HG03064 (cell line): ENCODE measurements around the gene SMIM5.
A peak's percentile ranks its signal among the peaks of the same experiment; 100 is the strongest.
"Not testable (repeated sequence)": the region's sequence is repeated elsewhere in the genome, so short reads cannot be mapped to it uniquely, and the experiment has no call there.

Experiments used
- ATAC-seq: cut with Tn5 transposase; IDR thresholded peaks from one replicate; pipeline ENCODE4 v1.9.1; 2021; ENCODE audit warnings: low read depth; ENCODE audit not compliant: unreplicated experiment

SMIM5 gene, protein sequence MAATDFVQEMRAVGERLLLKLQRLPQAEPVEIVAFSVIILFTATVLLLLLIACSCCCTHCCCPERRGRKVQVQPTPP

DNA sequence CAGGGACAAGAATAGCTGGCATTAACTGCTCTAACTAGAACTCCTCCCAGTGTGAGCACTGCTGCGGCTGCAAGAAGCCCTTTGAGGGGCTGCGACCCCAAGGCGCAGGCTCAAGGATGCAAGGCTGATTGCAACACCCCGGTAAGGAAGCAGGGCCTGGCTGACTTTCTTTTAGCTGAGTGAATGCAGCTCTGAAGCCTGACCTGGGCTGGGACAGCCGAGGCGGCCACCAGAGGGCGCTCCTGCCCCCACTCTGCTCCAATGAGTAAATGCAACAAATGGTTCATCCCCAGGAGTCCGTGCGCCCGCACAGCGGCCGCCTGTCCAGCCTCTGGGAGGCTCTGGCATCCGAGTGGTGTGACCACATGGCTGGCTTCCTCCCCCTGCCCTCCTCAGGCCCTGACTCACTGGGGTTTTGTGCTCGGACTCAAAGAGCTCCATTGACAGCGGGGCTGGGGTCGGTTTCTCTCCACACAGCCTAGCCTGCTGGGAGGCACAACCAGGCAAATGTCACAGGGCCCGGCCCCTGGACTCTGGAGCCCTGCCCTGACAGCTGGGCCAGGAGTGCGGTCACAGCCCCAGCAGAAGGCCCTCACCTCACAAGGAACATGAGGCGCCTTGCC is at the start of gene SMIM5:
TSS of gene SMIM5 (plus strand) at position 572 of the 623 bp plus-strand sequence. CDS start 6,768 bp downstream, outside the sequence.
- ATAC-seq: no peak

DNA sequence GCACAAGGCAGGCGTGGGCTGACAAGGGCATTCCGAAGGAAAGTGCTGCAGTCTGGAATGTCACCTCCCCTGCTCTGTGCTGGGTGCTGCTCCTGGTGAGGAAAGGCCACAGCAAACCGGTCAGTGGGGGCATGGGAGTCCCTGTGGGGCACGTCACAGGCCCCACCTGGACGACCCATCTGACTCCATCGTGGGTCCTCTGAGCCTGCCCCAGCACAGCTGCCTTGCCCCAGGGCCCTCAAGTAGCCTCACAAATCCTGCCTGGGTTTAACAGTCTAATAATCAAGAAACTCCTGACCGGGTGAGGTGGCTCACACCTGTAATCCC is 48.4 kb upstream of the SMIM5 start:
- ATAC-seq: no peak

DNA sequence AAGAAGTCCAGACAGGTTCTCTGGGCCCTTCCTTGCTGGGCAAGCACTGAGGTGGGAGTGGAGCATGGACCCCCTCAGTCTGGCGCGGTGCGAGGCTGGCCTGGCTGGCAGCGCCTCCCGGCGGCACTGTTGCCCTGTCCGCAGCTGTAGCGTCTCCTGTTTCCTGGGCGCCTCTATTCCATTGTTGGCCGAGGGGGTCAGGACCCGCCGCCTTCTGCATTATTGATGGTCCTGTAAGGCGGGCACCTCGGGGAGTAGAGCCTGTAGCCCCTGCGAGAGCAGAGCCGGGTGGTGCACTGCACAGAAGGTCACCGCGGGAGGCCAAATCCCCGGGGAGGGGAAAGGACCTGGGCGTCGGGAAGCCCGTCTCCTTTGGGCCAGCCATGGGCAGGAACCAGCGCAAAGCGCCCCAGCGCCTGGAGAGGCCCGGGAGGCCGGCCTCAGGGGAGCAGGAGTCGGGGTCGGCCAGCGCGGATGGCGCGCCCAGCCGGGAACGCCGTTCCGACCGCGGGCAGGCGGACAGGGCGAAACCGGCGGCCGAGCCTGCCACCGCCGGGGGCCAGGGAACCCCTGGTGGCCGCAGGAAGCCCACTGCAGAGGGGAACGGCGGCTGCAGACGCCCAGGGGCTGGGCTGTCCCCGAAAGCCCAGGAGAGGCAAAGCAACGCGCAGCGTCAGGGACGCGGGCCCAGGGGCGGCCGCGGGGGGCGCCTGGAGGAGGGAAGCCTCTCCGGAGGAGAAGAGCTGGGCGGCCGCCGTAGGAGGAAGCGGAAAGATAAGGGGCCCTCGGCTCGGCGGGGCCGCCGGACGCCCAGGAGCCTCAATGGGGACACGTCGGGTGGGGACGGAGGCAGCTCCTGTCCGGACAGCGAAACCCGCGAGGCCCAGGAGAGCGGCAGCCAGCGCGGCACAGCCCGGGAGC is 45.3 kb upstream of the SMIM5 start, which contains the start of gene MYO15B:
TSS of gene MYO15B (plus strand) at position 126 of the 921 bp plus-strand sequence. CDS start at position 384, 258 bp downstream.
- ATAC-seq: peak; percentile 4

DNA sequence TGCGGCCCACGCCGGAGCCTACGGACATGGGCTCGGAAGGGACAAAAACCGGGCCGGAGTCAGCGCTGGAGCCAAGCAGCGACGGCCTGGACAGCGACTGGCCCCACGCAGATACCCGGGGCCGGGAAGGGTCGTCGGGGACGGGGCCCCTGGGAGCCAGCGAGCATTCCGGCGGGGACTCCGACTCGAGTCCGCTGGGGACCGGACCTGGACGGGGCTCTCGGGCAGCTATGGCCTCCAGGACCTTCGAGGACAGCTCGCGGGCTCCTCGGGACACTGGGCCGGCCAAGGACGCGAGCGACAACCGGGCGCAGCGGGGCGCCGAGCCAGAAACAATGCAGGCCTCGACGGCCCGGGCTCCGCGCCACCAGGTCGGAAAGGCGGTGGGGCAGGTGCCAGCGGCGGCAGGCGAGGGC is 44.6 kb upstream of the SMIM5 start:
- ATAC-seq: peak; percentile 16

DNA sequence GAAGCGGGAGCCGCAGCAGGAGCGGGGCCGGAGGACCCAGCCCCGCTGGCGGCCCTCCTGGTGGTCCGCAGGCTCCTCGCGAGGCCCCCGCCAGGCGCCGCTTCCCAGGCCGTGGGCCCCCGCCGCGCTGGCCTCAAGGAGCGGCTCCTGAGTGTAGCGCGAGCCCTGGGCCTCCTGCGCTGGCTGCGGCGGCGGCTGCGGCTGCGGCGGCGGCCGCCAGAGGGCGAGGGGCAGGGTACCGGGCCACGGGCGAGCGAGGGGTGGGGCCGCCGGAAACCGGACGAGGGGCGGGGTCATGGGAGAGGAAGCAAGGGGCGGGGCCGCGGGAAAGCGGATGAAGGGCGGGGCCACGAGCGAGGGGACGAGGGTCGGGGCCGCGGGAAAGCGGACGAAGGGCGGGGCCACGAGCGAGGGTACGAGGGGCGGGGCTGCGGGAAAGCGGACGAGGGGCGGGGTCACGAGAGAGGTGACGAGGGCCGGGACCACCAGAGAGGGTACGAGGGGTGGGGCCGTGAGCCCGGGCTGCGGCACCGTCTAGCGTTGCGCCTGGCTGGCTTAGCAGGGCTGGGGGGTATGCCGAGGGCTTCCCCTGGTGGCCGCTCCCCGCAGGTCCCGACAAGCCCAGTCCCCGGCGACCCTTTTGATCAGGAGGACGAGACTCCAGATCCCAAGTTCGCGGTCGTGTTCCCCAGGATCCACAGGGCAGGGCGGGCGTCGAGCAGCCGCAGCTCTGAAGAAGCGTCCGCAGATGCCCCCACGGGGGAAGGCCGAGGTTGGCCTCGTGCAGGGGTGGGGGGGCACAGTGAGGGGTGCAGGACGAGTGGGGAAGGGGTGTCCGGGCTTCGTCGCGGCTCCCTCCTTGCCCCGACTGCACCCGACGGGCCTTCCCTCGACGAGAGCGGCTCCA is 44.0 kb upstream of the SMIM5 start:
- ATAC-seq: peak; percentile 58

DNA sequence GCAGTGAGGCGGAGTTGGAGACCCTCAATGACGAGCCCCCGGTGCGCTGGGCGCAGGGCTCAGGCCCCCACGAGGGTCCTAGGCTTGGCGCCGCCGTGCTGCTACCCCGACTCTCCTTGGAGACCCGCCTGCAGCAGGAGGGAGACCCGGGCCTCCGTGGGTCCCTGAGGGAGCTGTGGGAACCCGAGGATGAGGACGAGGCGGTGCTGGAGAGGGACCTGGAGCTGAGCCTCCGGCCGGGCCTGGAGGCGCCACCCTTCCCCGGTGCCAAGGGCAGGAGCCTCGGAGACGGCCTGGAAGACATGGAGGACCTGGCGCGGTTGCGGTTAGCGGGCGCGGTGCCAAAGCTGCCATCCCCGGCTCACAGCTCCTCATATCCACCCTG is 43.3 kb upstream of the SMIM5 start:
- no peak for ATAC-seq

DNA sequence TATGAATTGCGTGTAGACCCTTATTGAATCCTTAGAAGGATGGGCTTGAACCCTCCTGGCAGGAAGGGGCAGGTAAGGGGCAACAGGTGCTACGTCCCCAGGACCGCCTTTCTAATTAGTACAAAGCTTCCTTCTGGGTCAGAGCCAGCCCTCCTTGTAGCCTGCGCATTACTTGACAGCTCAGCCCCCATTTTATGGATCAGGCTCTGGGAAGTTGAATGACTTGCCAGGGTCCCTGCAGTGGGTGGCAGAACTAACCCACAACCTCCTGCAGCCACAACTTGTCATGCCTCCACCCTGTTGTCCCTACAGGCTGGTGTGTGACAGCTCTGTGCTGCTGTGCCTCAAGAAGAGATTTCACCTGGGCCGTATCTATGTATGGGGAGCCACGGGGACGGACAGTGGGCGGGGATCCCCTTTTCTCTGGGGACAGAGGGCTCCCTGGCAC is 42.9 kb upstream of the SMIM5 start:
- ATAC-seq: no peak

DNA sequence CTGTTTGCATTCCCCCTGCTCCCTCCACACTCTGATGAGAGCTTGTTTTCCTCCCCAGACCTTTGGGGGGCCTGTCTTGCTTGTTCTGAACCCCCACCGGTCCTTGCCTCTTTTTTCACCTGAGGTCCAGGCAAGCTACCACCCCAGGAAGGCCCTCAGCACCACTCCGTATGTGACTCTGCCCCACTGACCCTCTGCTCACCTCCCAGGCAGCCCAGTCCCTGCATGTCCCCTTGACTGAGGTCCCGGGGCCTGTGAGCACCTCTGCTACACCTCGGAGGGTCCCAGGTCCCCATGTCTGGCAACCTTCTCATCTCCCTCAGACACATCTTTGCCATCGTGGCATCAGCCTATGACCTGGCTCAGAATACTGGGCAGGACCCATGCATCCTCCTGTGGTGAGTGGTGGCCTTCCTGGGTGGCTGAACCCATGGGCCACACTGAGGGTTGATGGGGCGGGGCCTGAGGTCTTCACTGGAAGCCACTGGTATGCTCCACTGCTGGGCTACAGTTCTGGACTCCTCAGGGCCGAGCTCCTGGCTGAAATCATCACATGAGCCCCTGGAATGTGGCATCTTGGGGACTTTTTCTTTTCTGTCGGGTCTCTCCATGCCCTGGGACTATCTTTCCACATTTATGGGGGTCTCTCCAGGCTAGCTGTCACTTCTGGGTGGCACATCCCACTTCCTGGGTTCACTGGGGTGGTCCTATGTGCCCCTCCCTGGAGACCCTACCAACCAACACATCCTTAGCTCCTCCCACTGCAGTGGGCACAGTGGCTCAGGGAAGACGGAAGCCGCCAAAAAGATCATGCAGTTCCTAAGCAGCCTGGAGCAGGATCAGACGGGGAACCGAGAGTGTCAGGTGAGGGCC is 42.1 kb upstream of the SMIM5 start:
- no peak for ATAC-seq

DNA sequence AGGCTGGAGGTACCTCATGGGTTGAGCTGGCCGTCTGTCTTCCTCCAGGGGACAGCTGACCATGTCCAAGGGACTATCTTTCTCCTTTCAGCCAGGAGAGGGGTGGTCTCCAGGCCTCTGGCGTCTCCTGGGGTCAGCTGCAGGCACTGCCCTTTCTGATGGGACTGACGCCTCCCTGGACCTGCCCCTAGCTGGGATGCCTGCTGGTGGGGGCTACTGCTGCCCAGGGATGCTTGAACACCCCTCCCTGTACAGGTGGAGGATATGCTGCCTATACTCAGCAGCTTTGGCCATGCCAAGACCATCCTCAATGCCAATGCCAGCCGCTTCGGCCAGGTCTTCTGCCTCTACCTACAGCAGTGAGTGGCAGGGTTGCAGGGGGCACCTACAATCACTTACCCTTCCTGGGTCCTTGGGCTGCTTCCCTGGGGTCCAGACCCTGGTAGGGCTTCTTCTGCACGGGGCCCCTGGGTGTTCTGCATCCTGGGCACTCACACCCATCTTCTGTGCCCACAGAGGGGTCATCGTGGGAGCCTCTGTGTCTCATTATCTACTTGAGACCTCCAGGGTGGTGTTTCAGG is 41.4 kb upstream of the SMIM5 start:
- ATAC-seq: no peak

DNA sequence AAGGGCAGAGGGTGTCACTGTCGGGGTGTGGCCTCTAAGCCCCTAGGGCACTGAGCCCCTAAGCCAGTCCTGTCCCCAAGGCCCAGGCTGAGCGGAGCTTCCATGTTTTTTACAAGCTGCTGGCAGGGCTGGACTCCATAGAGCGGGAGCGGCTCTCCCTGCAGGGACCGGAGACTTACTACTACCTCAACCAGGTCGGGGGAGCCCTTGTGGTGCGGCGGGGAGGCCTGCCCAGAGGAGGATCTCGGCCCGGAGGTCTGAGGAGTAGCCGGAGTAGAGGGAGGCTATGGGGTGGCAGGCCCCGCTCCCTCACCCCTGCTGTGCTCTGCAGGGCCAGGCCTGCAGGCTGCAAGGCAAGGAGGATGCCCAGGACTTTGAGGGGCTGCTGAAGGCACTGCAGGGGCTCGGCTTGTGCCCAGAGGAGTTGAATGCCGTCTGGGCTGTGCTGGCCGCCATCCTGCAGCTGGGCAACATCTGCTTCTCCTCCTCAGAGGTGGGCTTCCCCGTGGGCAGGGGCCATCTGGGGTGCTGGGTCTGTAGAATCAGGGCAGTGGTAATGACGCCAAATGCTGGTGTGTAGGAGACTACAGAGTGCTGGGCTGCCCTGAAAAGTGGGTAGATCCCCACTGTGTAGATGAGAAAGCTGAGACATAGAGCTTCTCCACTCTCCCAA is 40.8 kb upstream of the SMIM5 start:
- no peak for ATAC-seq

DNA sequence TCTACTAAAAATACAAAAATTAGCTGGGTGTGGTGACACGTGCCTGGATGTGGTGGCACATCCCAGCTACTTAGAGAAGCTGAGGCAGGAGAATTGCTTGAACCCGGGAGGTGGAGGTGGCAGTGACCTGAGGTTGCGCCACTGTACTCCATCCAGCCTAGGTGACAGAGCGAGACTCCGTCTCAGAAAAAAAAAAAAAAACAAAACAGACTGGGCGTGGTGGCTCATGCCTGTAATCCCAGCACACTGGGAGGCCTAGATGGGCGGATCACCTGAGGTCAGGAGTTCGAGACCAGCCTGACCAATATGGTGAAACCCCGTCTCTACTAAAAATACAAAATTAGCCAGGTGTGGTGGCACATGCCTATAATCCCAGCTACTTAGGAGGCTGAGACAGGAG is 39.8 kb upstream of the SMIM5 start:
- ATAC-seq: not testable (repeated sequence)

DNA sequence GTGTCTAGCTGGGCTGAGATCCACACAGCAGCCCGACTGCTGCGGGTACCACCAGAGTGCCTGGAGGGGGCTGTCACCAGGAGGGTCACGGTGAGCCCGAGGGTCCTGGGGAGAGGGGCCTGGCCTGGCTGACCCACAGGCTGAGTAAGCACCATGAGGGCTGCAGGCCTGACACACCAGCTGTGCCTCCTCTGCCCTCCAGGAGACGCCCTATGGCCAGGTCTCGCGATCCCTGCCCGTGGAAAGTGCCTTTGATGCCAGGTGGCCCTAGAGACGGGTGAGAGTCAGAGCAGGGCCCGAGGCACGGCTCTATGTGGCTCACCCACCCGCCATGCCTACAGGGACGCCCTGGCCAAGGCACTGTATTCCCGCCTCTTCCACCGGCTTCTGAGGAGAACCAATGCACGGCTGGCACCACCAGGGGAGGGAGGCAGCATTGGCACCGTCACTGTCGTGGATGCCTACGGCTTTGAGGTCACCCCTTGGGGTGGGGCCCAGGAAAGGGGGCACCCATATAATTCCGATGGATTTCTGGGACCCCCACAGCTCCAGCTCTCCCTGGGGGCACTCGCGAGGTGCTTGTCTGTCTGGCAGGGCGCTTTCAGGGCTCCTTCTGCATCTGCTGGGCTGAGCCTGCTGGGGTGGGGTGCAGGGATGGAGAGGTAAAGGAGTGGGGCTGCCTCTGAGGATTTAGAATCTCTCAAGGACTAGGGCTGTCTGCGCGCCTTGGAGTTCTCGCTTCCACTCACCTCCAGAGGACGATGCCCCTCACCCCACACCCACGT is 38.5 kb upstream of the SMIM5 start:
- ATAC-seq: no peak

DNA sequence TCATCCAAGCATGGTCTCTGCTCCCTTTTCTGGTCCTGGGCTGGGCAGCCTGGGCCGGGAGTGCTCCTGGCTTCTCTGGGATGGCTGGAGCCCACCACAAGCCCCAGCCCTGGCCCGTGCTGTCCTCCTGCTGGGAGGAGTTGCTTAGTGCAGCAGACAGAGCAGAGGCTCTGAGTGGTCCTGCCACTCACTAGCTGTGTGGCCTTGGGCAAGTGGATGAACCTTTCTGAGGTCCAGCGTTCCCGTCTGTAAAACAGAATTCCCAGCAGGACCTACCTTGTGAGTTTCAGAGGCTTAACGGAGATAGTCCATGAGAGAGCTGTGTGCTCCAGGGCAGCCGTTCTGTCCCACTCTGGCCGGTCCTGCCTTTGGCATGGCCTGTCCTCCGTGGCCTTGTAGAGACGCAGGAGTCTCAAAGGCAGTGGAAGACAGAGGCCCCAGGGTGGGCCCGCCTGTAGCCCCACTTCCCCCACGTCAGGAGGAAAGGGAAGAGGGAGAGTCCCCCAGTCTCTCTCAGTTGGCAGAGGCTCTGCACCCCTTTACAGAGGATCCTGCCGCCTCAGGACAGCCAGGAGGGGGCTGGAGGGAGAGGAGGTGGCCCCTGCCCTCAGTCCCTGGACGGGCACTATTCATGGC is 37.8 kb upstream of the SMIM5 start:
- ATAC-seq: no peak

DNA sequence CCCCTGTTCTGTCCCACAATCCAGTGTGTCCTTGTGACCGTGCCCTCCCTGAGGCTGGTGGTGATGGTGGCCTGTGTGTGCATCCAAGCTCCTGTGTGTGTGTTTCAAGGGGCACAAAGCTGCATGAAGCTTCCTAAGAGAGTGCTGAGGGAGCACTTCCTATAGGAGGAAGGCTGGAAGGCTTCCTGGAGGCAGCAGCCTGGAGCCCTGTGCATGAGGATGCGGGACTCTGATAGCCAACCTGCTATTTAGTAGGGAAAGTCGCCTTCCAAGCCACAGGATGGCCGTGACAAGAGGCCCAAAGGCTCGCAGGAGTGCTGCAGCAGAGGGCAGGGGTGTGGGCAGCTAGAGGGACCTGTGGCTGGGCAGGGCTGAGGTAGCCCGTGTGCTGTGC is 37.3 kb upstream of the SMIM5 start:
- ATAC-seq: no peak

DNA sequence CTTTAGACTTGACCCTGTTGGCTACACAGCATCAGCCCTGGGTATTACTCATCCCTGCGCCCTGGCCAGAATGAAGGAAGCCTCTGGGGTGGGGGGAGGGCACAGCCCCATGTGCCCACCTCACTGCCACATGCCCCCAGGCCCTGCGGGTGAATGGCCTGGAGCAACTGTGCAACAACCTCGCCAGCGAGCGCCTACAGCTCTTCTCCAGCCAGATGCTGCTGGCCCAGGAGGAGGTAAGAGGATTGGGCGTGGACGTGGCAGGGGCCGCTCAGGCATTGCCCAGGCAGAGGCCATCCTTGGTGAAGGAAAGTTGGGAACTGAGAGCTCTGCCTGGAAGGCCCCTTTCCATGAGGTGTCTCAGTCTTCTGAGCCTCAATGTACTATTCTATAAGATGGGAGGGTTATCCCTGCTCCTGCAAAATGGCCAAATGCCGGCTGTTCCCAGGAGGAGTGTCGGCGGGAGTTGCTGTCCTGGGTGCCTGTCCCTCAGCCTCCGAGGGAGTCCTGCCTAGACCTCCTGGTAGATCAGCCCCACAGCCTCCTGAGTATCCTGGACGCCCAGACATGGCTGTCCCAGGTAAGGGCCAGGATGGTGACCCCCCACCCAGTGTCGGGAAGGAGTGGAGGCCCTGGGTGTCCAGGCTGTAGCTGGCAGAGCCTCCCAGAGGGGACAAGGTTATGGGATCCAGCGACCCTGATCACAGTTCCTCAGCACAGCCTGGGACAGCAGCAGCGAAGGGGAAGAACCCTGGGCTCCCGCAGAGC is 36.7 kb upstream of the SMIM5 start:
- ATAC-seq: no peak

DNA sequence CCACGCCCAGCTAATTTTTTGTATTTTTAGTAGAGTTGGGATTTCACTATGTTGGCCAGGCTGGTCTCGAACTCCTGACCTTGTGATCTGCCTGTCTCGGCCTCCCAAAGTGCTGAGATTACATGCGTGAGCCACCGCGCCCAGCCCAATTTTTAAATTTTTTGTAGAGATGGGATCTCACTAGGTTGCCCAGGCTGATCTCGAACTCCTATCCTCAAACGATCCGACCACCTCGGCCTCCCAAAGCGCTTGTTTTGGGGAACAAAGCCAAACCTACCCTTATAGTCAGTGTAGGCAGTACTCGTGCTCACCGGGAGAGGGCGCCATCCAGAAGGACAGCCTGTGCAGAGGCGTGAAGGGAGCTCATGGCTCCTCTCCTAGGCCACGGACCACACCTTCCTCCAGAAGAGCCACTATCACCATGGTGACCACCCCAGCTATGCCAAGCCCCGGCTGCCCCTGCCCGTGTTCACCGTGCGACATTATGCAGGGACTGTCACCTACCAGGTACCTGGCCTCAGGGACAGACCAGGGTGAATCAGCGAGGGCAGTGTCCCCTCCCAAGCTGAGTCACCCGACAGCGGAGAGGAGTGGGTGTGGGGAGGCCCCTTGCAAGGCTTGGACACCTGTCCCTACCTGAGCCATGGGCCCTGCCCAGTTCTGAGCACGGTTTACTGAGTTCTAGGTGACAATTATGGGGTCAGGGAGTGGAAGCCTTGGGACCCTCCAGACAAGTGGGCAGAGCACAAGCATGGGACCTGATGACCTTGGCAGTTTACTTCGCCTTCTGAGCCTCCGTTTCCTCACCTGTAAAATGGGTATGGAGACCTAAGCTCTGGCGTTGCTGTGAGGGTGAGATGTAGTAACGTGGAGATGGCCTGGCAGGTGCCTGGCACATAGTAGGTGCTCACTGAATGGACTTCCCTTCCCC is 31.9 kb upstream of the SMIM5 start:
- no peak for ATAC-seq
